DOHH2 (cell line): Measurements from ENCODE around the gene PYGM.

Experiments
- EZH2phosphoT487 ChIP-seq: fragments of 200-600 bp; sonication (generic); IDR thresholded peaks from 2 replicates; pipeline ENCODE4 v1.6.1; 2017; ENCODE audit warnings: borderline replicate concordance, mild to moderate bottlenecking, antibody characterized with exemption, low read length, moderate library complexity, mixed read lengths
- TF ChIP-seq, protein P1 (sequence below): fragments of 200-600 bp; sonication (generic); IDR thresholded peaks from one replicate; pipeline ENCODE4 v1.5.1; 2014; ENCODE audit warnings: antibody characterized with exemption, mild to moderate bottlenecking, low read depth, low read length; ENCODE audit not compliant: poor library complexity, severe bottlenecking

DNA sequence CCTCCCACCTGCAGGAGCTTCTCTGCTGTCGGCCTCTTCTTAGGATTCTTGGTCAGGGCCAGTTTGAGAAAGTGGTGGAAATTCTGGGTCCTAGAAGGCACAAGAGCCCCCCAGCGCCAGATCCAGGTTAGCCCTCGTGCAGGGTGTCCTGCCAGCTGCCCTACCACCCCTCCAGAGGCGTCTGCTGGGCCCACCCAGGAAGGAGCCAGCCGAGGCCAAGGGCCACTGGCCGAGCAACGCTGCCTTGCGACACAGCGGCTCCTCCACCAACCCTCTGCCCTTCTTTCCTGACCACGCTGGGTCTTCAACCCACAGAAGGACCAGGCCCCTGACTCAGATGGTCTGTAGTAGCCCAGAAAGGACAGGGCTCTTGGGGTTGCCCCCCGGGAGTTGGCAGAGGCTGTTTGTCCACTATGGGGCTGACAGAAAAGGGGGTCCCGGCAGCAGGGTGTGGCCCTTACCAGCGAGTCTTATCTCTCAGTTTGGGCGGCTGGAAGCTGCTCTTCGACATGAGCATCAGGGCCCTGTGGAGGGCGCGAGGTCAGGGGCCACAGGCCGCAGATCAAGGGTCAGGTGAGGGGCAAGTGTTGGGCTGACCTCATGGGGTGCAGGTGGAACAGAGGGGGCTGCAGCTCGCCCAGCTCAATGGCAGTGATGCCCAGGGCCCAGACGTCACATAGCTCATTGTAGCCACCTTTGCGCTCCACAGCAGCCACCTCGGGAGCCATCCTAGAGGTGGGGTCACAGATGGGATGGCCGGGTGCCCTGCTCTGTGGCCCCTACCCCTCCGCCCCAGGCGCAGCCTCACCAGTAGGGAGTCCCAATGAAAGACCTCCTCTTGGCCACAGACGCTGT, 40.8 kb upstream of the PYGM start:
- TF ChIP-seq, protein P1, sequence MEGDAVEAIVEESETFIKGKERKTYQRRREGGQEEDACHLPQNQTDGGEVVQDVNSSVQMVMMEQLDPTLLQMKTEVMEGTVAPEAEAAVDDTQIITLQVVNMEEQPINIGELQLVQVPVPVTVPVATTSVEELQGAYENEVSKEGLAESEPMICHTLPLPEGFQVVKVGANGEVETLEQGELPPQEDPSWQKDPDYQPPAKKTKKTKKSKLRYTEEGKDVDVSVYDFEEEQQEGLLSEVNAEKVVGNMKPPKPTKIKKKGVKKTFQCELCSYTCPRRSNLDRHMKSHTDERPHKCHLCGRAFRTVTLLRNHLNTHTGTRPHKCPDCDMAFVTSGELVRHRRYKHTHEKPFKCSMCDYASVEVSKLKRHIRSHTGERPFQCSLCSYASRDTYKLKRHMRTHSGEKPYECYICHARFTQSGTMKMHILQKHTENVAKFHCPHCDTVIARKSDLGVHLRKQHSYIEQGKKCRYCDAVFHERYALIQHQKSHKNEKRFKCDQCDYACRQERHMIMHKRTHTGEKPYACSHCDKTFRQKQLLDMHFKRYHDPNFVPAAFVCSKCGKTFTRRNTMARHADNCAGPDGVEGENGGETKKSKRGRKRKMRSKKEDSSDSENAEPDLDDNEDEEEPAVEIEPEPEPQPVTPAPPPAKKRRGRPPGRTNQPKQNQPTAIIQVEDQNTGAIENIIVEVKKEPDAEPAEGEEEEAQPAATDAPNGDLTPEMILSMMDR, result no peak
- TF ChIP-seq EZH2phosphoT487, result no peak
